K562 (cell line): ENCODE measurements around the gene FANK1.

ENCODE experiments used
- EHMT2 ChIP-seq: fragments of 450-650 bp; IDR thresholded peaks from 2 replicates; pipeline ENCODE4 v1.6.1; 2018; ENCODE audit warnings: antibody characterized with exemption
- KDM1A ChIP-seq, 2 experiments: fragments of 450-650 bp; IDR thresholded peaks; 2 replicates each; pipeline ENCODE4 v1.6.1; 2016; ENCODE audit warnings: mild to moderate bottlenecking in 2 of 2
- MCM5 ChIP-seq: fragments of 450-650 bp; IDR thresholded peaks from 2 replicates; pipeline ENCODE4 v1.6.1; 2016; ENCODE audit warnings: low read depth
- MED1 ChIP-seq: sonication (generic); formaldehyde crosslinking; IDR thresholded peaks from 2 replicates; pipeline ENCODE4 v1.8.1; 2023; ENCODE audit warnings: missing genetic modification reagents, borderline replicate concordance
- NFIC ChIP-seq: fragments of 450-650 bp; IDR thresholded peaks from 2 replicates; pipeline ENCODE4 v1.6.1; 2017; ENCODE audit warnings: mild to moderate bottlenecking, inconsistent platforms
- POLR2A ChIP-seq: fragments of 450-650 bp; conservative IDR thresholded peaks from 2 replicates; pipeline ENCODE4 v1.6.1; 2016
- RAD21 ChIP-seq, 2 experiments: fragments of 250-450 bp in 1 of 2; fragments of 450-650 bp in 1 of 2; sonication (Bioruptor Pico) in 1 of 2; formaldehyde crosslinking in 1 of 2; IDR thresholded peaks in 1 of 2; conservative IDR thresholded peaks in 1 of 2; 2 replicates each; pipeline versions ENCODE4 v1.4.0 to v1.8.0; 2020 to 2022; ENCODE audit warnings: mild to moderate bottlenecking in 2 of 2, moderate library complexity in 1 of 2
- TF ChIP-seq, protein P1 (sequence below): fragments of 200-800 bp; sonication (Bioruptor generic); IDR thresholded peaks from 2 replicates; pipeline ENCODE4 v1.6.1; 2017; ENCODE audit warnings: missing genetic modification characterization, missing compliant biosample characterization

DNA sequence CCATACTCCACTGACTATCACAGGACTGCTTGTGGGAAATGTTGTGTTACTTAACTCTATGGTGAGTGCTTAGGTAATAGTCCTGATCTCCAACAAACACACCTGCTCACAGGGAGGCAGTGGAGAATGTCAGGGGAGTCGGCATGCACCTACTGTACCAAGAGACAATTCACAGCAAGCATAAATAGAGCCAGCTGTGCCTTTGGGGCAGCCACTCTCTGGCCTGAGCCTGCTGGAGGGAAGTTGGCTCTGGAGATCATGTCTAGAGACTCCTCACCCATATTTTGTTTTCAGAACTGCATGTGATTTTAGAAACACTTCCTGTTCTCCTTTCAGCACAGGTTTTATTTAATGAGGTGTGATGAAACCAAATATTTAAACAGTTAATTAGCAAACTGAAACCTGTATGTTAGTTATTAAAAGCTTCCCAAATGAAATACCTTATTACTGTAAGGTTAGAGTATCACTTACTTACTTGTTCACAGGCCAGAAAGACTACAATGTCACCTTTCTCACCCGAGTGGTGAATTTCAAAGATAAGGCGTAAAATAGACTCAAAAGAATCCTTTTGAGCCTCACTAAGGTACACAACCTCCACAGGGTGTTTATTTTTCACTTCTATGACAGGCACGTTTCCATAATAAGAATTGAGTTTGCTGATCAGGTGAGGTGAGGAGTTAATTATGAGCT is 37.1 kb upstream of the FANK1 start:
- TF ChIP-seq, protein P1, sequence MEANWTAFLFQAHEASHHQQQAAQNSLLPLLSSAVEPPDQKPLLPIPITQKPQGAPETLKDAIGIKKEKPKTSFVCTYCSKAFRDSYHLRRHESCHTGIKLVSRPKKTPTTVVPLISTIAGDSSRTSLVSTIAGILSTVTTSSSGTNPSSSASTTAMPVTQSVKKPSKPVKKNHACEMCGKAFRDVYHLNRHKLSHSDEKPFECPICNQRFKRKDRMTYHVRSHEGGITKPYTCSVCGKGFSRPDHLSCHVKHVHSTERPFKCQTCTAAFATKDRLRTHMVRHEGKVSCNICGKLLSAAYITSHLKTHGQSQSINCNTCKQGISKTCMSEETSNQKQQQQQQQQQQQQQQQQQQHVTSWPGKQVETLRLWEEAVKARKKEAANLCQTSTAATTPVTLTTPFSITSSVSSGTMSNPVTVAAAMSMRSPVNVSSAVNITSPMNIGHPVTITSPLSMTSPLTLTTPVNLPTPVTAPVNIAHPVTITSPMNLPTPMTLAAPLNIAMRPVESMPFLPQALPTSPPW, result no peak
- TF ChIP-seq NFIC, result no peak
- no peak for TF ChIP-seq MED1
- TF ChIP-seq RAD21 (CRISPR knock-in tag; conservative IDR thresholded peaks at IDR 0.05 in 1 of 2, IDR thresholded peaks at IDR 0.05 in 1 of 2), result no peak
- TF ChIP-seq MCM5, result no peak
- TF ChIP-seq EHMT2, result no peak
- no peak for TF ChIP-seq POLR2A
- TF ChIP-seq KDM1A (IDR thresholded peaks at IDR 0.05), result no peak
